DOHH2 (cell line): ENCODE data around the gene PHF21B.

ENCODE experiments used
- EZH2phosphoT487 ChIP-seq: fragments of 200-600 bp; sonication (generic); IDR thresholded peaks from 2 replicates; pipeline ENCODE4 v1.6.1; 2017; ENCODE audit warnings: borderline replicate concordance, mild to moderate bottlenecking, antibody characterized with exemption, low read length, moderate library complexity, mixed read lengths
- TF ChIP-seq, protein P1 (sequence below): fragments of 200-600 bp; sonication (generic); IDR thresholded peaks from one replicate; pipeline ENCODE4 v1.5.1; 2014; ENCODE audit warnings: antibody characterized with exemption, mild to moderate bottlenecking, low read depth, low read length; ENCODE audit not compliant: poor library complexity, severe bottlenecking

DNA sequence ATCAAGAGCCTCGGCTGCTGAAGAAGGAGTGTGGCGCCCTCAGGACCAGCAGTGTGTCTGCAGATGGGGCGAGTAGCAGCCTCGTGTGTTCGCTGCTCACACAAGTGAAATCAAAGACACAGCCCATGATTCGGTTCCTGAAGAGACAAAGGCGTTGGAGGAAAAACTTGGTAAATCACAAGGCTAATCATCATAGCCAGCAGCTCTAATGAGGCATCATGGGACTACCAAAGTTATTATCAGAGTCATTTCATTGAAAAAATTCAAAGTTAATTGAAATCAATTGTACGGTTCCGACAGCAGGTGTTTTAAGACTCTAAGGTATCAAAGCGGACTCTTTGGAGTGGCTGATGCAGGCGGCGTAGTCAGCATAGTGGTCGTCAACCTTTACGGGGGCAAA, 9.5 kb downstream of the PHF21B start:
- TF ChIP-seq EZH2phosphoT487, result no peak
- TF ChIP-seq, protein P1, sequence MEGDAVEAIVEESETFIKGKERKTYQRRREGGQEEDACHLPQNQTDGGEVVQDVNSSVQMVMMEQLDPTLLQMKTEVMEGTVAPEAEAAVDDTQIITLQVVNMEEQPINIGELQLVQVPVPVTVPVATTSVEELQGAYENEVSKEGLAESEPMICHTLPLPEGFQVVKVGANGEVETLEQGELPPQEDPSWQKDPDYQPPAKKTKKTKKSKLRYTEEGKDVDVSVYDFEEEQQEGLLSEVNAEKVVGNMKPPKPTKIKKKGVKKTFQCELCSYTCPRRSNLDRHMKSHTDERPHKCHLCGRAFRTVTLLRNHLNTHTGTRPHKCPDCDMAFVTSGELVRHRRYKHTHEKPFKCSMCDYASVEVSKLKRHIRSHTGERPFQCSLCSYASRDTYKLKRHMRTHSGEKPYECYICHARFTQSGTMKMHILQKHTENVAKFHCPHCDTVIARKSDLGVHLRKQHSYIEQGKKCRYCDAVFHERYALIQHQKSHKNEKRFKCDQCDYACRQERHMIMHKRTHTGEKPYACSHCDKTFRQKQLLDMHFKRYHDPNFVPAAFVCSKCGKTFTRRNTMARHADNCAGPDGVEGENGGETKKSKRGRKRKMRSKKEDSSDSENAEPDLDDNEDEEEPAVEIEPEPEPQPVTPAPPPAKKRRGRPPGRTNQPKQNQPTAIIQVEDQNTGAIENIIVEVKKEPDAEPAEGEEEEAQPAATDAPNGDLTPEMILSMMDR, result no peak
